SJCRH30 (cell line): Measurements from ENCODE around the gene NR5A2. TPM values are rescaled to one million over a fixed set of nuclear protein-coding genes. Genes with fewer than 3 reads are reported as not detected.

Experiments used
- DNase-seq, 2 experiments: peaks; one replicate each; pipeline ENCODE4 v3.0.0-alpha.2; 2015 to 2020
- H3K27ac ChIP-seq: fragments of 250-450 bp; sonication (Bioruptor Pico); 2 replicates; pipeline ENCODE4 v1.5.1; 2020; ENCODE audit warnings: mild to moderate bottlenecking, moderate library complexity
- H3K27me3 ChIP-seq: fragments of 250-450 bp; sonication (Bioruptor Pico); 2 replicates; pipeline ENCODE4 v1.5.1; 2020; ENCODE audit warnings: mild to moderate bottlenecking, moderate library complexity
- H3K36me3 ChIP-seq: fragments of 250-450 bp; sonication (Bioruptor Pico); 2 replicates; pipeline ENCODE4 v1.5.1; 2020; ENCODE audit warnings: mild to moderate bottlenecking, moderate library complexity
- H3K4me1 ChIP-seq: fragments of 250-450 bp; sonication (Bioruptor Pico); 2 replicates; pipeline ENCODE4 v1.5.1; 2020; ENCODE audit warnings: mild to moderate bottlenecking, moderate library complexity
- H3K4me3 ChIP-seq: fragments of 250-450 bp; sonication (Bioruptor Pico); 2 replicates; pipeline ENCODE4 v1.5.1; 2020; ENCODE audit warnings: mild to moderate bottlenecking, moderate library complexity
- H3K9me3 ChIP-seq: fragments of 250-450 bp; sonication (Bioruptor Pico); replicated peaks from 2 replicates; pipeline ENCODE4 v1.5.1; 2020; ENCODE audit warnings: mild to moderate bottlenecking, moderate library complexity
- total RNA-seq: library from RNA; depleted of rRNA; stranded (reverse); fragments of >200 nt; shearing (Covaris generic); gene quantifications from 2 replicates; pipeline ENCODE4 v1.2.3, GENCODE V29; 2014

The NR5A2 gene
- total RNA-seq, 1 experiment from 2014 or later = 1.0 TPM

DNA sequence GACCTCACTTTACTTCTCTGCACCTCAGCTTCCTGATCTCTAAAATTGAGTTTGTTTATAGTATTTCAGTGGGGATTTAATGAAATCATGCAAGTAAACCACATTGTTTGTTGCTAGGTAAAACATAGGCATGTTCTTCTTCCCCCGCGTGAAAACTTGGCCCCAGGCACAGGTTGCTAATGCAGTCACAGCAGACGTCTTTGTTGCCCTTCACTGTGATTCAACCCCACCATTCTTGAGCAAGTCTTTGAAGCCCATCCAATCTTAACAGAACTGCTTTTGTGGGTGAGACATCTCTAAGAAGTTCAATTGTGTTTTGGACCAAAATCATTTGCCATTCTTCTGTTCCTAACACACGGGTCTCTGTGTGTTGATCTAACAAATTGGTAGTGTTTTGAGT lies 196.8 kb downstream of the NR5A2 start:
- no peaks in the 10 kb centered on the region for H3K36me3 ChIP-seq
- H3K4me3 ChIP-seq = no peak overlapping the region
- H3K27ac ChIP-seq = no peak overlapping the region
- no peaks in the 10 kb centered on the region for H3K27me3 ChIP-seq
- H3K9me3 ChIP-seq = no peaks in the 10 kb centered on the region
- no peaks in the 10 kb centered on the region for H3K4me1 ChIP-seq
- DNase-seq = no peak

DNA sequence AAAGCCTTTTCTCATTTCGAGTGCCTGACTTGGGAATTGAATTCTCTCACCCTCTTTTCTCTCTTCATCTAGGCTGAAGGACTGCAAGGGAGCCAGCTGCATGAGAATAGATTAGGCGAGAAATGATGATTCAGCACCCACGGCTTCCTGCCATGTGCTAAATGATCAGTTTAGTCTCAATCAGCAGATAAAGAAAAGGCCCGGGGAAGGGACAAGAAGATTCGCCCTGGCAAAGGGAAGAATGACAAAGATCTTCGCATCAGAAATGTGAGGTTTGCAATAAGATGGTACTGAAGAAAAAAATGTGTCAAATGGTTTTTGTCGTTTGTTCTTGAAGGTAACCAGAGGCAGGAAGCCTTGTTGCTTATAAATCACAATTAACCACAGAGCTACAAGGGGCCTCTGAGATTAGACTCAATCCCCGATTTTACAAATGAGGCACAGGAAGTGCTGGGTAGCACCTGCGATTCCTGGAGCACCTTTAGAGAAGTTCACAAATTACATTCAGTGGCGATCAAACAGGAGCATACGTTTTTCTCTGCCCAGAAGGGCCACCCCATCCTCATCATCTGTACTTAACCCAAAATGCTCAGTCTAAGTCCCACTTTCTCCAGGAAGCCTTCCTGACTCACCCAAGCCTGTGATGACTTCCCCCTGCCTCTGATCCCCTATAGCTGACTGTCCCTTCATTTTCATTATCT lies 198.9 kb downstream of the NR5A2 start:
- Histone ChIP-seq H3K36me3 (no peaks in the 10 kb centered on the region), H3K9me3 (no peaks in the 10 kb centered on the region), H3K4me3 (no peak overlapping the region), H3K27ac (no peak overlapping the region), H3K4me1 (no peaks in the 10 kb centered on the region), H3K27me3 (no peaks in the 10 kb centered on the region)
- DNase-seq = no peak

DNA sequence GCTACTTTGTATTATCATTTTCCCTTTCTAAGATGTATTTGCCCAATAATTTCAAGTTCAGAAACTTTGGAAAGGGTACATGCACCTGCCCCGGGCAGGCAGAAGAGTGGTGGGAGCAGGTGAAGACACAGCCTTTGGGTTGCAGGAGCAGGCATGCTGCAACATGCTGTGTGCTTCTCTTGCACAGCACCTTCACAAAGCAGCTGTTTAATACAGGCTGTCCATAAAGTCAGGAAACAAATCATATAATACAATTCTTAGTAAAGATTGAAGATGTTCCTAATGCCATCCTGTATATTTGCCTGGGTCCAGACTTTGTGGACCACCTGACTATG lies 199.4 kb downstream of the NR5A2 start:
- Histone ChIP-seq H3K27ac (no peak overlapping the region), H3K9me3 (no peaks in the 10 kb centered on the region), H3K36me3 (no peaks in the 10 kb centered on the region), H3K4me1 (no peaks in the 10 kb centered on the region), H3K27me3 (no peaks in the 10 kb centered on the region), H3K4me3 (no peak overlapping the region)
- DNase-seq = no peak
